Measurements from ENCODE around the gene DNAH3.

The DNAH3 gene

GRCh38 chr16:21037736-21038135 is 112.9 kb downstream of the DNAH3 start:
- no peak for DNase-seq (ENCODE audit: low read depth, low spot score)
- Histone ChIP-seq H3K27me3 (ENCODE audit: insufficient read depth, insufficient read length) (no peaks in the 10 kb centered on the region), H3K9me3 (ENCODE audit: insufficient read depth, low read length) (no peaks in the 10 kb centered on the region; the same call in 1 of the 2 replicates), H3K9ac (ENCODE audit: insufficient read length, low read depth) (no peak overlapping the region), H3K36me3 (ENCODE audit: insufficient read depth, insufficient read length, low read length) (peaks cover 4% of the 10 kb centered on the region), H3K4me1 (ENCODE audit: insufficient read depth, insufficient read length) (no peaks in the 10 kb centered on the region), H3K4me3 (ENCODE audit: insufficient read length, low read depth) (no peak overlapping the region)
- no peak for TF ChIP-seq SUZ12 (IDR thresholded peaks at IDR 0.05; ENCODE audit: extremely low read depth, insufficient read depth, insufficient read length)
- no peak for TF ChIP-seq ZNF274 (IDR thresholded peaks at IDR 0.05; ENCODE audit: low read depth, low read length)
- TF ChIP-seq YY1 (IDR thresholded peaks at IDR 0.05; ENCODE audit: insufficient read depth, insufficient read length) = no peak

DNA sequence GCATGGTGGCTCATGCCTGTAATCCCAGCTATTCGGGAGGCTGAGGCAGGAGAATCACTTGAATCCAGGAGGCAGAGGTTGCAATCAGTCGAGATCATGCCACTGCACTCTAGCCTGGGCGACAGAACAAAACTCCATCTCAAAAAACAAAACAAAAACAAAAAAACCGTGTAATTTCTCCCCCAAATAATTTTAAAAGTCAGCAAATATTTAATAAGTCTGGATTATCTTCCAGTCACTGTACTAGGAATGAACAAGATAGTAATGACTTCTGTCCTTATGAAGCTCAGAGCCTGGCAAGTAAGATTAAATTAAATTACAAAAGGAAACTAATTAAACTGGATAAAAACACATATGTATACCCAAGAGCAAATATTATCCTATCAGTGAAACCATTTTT is 113.5 kb downstream of the DNAH3 start:
- no peak for TF ChIP-seq YY1 (IDR thresholded peaks at IDR 0.05; ENCODE audit: insufficient read depth, insufficient read length)
- TF ChIP-seq ZNF274 (IDR thresholded peaks at IDR 0.05; ENCODE audit: low read depth, low read length) = no peak
- TF ChIP-seq SUZ12 (IDR thresholded peaks at IDR 0.05; ENCODE audit: extremely low read depth, insufficient read depth, insufficient read length) = no peak
- Histone ChIP-seq H3K36me3 (ENCODE audit: insufficient read depth, insufficient read length, low read length) (peaks cover 4% of the 10 kb centered on the region), H3K9ac (ENCODE audit: insufficient read length, low read depth) (no peak overlapping the region), H3K9me3 (ENCODE audit: insufficient read depth, low read length) (no peaks in the 10 kb centered on the region; the same call in 1 of the 2 replicates), H3K27me3 (ENCODE audit: insufficient read depth, insufficient read length) (no peaks in the 10 kb centered on the region), H3K4me1 (ENCODE audit: insufficient read depth, insufficient read length) (no peaks in the 10 kb centered on the region), H3K4me3 (ENCODE audit: insufficient read length, low read depth) (no peak overlapping the region)
- no peak for DNase-seq (ENCODE audit: low read depth, low spot score)

- no peaks in the 10 kb centered on the region for H3K27me3 ChIP-seq (ENCODE audit: insufficient read depth, insufficient read length)
- TF ChIP-seq YY1 (IDR thresholded peaks at IDR 0.05; ENCODE audit: insufficient read depth, insufficient read length) (no peak), SUZ12 (IDR thresholded peaks at IDR 0.05; ENCODE audit: extremely low read depth, insufficient read depth, insufficient read length) (no peak), ZNF274 (IDR thresholded peaks at IDR 0.05; ENCODE audit: low read depth, low read length) (no peak)
- H3K36me3 ChIP-seq (ENCODE audit: insufficient read depth, insufficient read length, low read length) = peaks cover 4% of the 10 kb centered on the region
- H3K4me3 ChIP-seq (ENCODE audit: insufficient read length, low read depth) = no peak overlapping the region
- H3K9ac ChIP-seq (ENCODE audit: insufficient read length, low read depth) = no peak overlapping the region
- no peaks in the 10 kb centered on the region for H3K4me1 ChIP-seq (ENCODE audit: insufficient read depth, insufficient read length)
- no peak for DNase-seq (ENCODE audit: low read depth, low spot score)
- no peaks in the 10 kb centered on the region for H3K9me3 ChIP-seq (ENCODE audit: insufficient read depth, low read length)
These were observed 114.2 kb downstream of the DNAH3 start for GRCh38 chr16:21036471-21036870.

- H3K36me3 ChIP-seq (ENCODE audit: insufficient read depth, insufficient read length, low read length) = peaks cover 4% of the 10 kb centered on the region
- TF ChIP-seq ZNF274 (IDR thresholded peaks at IDR 0.05; ENCODE audit: low read depth, low read length) (no peak), SUZ12 (IDR thresholded peaks at IDR 0.05; ENCODE audit: extremely low read depth, insufficient read depth, insufficient read length) (no peak), YY1 (IDR thresholded peaks at IDR 0.05; ENCODE audit: insufficient read depth, insufficient read length) (no peak)
- no peaks in the 10 kb centered on the region for H3K4me1 ChIP-seq (ENCODE audit: insufficient read depth, insufficient read length)
- no peak overlapping the region for H3K9ac ChIP-seq (ENCODE audit: insufficient read length, low read depth)
- DNase-seq (ENCODE audit: low read depth, low spot score) = no peak
- H3K9me3 ChIP-seq (ENCODE audit: insufficient read depth, low read length) = no peaks in the 10 kb centered on the region
- H3K4me3 ChIP-seq (ENCODE audit: insufficient read length, low read depth) = no peak overlapping the region
- H3K27me3 ChIP-seq (ENCODE audit: insufficient read depth, insufficient read length) = no peaks in the 10 kb centered on the region
These were observed 116.9 kb downstream of the DNAH3 start for GRCh38 chr16:21033704-21034103.

DNA sequence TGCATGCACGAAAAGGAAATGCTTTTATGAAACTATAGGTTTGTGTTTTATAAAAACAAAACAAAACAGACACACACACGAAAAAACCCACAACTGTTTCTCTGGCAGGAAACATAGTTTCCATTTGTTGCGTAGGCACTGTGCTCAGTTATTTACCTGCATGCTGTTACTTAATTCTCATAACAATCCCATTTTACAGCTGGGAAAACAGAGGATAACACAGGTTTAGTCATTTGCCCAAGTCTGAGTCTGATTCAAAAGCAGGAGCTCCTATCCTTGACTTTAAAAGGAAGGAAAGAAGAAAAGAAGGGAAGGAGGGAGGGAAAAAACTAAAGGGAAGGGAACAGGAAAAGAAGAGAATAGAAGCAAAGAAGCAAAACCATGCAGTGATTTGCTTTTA is 117.4 kb downstream of the DNAH3 start:
- no peak for DNase-seq (ENCODE audit: low read depth, low spot score)
- TF ChIP-seq ZNF274 (IDR thresholded peaks at IDR 0.05; ENCODE audit: low read depth, low read length) (no peak), SUZ12 (IDR thresholded peaks at IDR 0.05; ENCODE audit: extremely low read depth, insufficient read depth, insufficient read length) (no peak), YY1 (IDR thresholded peaks at IDR 0.05; ENCODE audit: insufficient read depth, insufficient read length) (no peak)
- no peaks in the 10 kb centered on the region for H3K4me1 ChIP-seq (ENCODE audit: insufficient read depth, insufficient read length)
- no peak overlapping the region for H3K4me3 ChIP-seq (ENCODE audit: insufficient read length, low read depth)
- no peaks in the 10 kb centered on the region for H3K27me3 ChIP-seq (ENCODE audit: insufficient read depth, insufficient read length)
- H3K9ac ChIP-seq (ENCODE audit: insufficient read length, low read depth) = no peak overlapping the region
- peaks cover 4% of the 10 kb centered on the region for H3K36me3 ChIP-seq (ENCODE audit: insufficient read depth, insufficient read length, low read length)
- H3K9me3 ChIP-seq (ENCODE audit: insufficient read depth, low read length) = no peaks in the 10 kb centered on the region

DNA sequence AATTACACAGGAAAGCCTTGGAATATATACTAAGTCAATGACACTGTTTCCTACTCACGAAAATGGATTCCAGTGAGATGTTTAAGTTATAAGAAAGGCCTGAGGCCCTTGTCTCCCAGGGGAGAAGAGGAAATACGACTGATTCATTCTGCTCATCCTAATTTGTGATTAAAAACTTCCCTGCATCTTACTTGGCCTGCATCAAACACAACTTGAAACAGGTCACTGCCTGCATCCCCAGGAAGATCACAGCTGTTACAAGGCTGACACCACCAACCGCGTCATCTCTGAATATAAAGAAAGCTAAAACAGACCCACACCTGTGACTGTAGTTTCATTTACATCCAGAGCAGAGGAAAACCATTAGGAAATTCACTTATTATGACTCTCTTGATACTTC is 121.9 kb downstream of the DNAH3 start:
- no peak for TF ChIP-seq SUZ12 (IDR thresholded peaks at IDR 0.05; ENCODE audit: extremely low read depth, insufficient read depth, insufficient read length)
- TF ChIP-seq ZNF274 (IDR thresholded peaks at IDR 0.05; ENCODE audit: low read depth, low read length) = no peak
- no peak for TF ChIP-seq YY1 (IDR thresholded peaks at IDR 0.05; ENCODE audit: insufficient read depth, insufficient read length)
- Histone ChIP-seq H3K27me3 (ENCODE audit: insufficient read depth, insufficient read length) (no peaks in the 10 kb centered on the region), H3K36me3 (ENCODE audit: insufficient read depth, insufficient read length, low read length) (no peaks in the 10 kb centered on the region), H3K4me3 (ENCODE audit: insufficient read length, low read depth) (no peak overlapping the region), H3K4me1 (ENCODE audit: insufficient read depth, insufficient read length) (no peaks in the 10 kb centered on the region), H3K9me3 (ENCODE audit: insufficient read depth, low read length) (no peaks in the 10 kb centered on the region), H3K9ac (ENCODE audit: insufficient read length, low read depth) (no peak overlapping the region)
- no peak for DNase-seq (ENCODE audit: low read depth, low spot score)

- TF ChIP-seq YY1 (IDR thresholded peaks at IDR 0.05; ENCODE audit: insufficient read depth, insufficient read length) = no peak
- no peak for TF ChIP-seq ZNF274 (IDR thresholded peaks at IDR 0.05; ENCODE audit: low read depth, low read length)
- DNase-seq (ENCODE audit: low read depth, low spot score) = no peak
These were observed 123.8 kb downstream of the DNAH3 start for GRCh38 chr16:21026846-21027245.

More at GRCh38 chr16:21026846-21027245, 123.8 kb downstream of the DNAH3 start:
- no peak overlapping the region for H3K4me3 ChIP-seq (ENCODE audit: insufficient read length, low read depth)
- H3K9me3 ChIP-seq (ENCODE audit: insufficient read depth, low read length) = no peaks in the 10 kb centered on the region
- no peak overlapping the region for H3K9ac ChIP-seq (ENCODE audit: insufficient read length, low read depth)
- no peaks in the 10 kb centered on the region for H3K27me3 ChIP-seq (ENCODE audit: insufficient read depth, insufficient read length)
- H3K4me1 ChIP-seq (ENCODE audit: insufficient read depth, insufficient read length) = no peaks in the 10 kb centered on the region
- no peaks in the 10 kb centered on the region for H3K36me3 ChIP-seq (ENCODE audit: insufficient read depth, insufficient read length, low read length)

Measured in NT2/D1 (cell line).